Fibroblast of skin of back (primary cell): ENCODE measurements around the gene DACH1.
"Not testable (repeated sequence)": the region's sequence is repeated elsewhere in the genome, so short reads cannot be mapped to it uniquely, and the experiment has no call there.

Experiments used
- DNase-seq: peaks from one replicate; pipeline ENCODE4 v3.0.0-alpha.2; 2013

Gene DACH1

GRCh38 chr13:71865874-71866334 is 1.1 kb downstream of the DACH1 start:
- DNase-seq: no peak

- DNase-seq: no peak
These were observed 1.8 kb downstream of the DACH1 start for GRCh38 chr13:71864986-71865873.

GRCh38 chr13:71864094-71864985 is 2.7 kb downstream of the DACH1 start:
- no peak for DNase-seq

GRCh38 chr13:71863254-71863865 is 3.6 kb downstream of the DACH1 start:
- DNase-seq: no peak

GRCh38 chr13:71862459-71862943 is 4.5 kb downstream of the DACH1 start:
- no peak for DNase-seq

GRCh38 chr13:71861769-71862458 is 5.1 kb downstream of the DACH1 start:
- DNase-seq: no peak

- DNase-seq: no peak
These were observed 6.4 kb downstream of the DACH1 start for GRCh38 chr13:71860547-71861138.

GRCh38 chr13:71858647-71859046 is 8.4 kb downstream of the DACH1 start:
- DNase-seq: no peak

- DNase-seq: no peak
These were observed 10.4 kb downstream of the DACH1 start for GRCh38 chr13:71856548-71857043.

- no peak for DNase-seq
These were observed 12.6 kb downstream of the DACH1 start for GRCh38 chr13:71854401-71854800.

GRCh38 chr13:71853725-71854124 is 13.3 kb downstream of the DACH1 start:
- no peak for DNase-seq

- no peak for DNase-seq
These were observed 14.3 kb downstream of the DACH1 start for GRCh38 chr13:71852736-71853135.

- no peak for DNase-seq
These were observed 15.2 kb downstream of the DACH1 start for GRCh38 chr13:71851498-71852409.

GRCh38 chr13:71842003-71842402 is 25.0 kb downstream of the DACH1 start:
- no peak for DNase-seq

GRCh38 chr13:71838842-71839241 is 28.2 kb downstream of the DACH1 start:
- DNase-seq: no peak

GRCh38 chr13:71837582-71837981 is 29.4 kb downstream of the DACH1 start:
- not testable (repeated sequence) for DNase-seq

GRCh38 chr13:71831716-71832115 is 35.3 kb downstream of the DACH1 start:
- no peak for DNase-seq

- no peak for DNase-seq
These were observed 36.3 kb downstream of the DACH1 start for GRCh38 chr13:71830736-71831135.

- DNase-seq: no peak
These were observed 36.7 kb downstream of the DACH1 start for GRCh38 chr13:71830323-71830722.

- DNase-seq: no peak
These were observed 37.5 kb downstream of the DACH1 start for GRCh38 chr13:71829547-71829946.
